HG03432 (cell line): ENCODE data around the gene UBA3.

Experiments
- ATAC-seq: cut with Tn5 transposase; IDR thresholded peaks from one replicate; pipeline ENCODE4 v1.9.1; 2021; ENCODE audit warnings: mild to moderate bottlenecking, moderate library complexity; ENCODE audit not compliant: unreplicated experiment

The UBA3 gene

DNA sequence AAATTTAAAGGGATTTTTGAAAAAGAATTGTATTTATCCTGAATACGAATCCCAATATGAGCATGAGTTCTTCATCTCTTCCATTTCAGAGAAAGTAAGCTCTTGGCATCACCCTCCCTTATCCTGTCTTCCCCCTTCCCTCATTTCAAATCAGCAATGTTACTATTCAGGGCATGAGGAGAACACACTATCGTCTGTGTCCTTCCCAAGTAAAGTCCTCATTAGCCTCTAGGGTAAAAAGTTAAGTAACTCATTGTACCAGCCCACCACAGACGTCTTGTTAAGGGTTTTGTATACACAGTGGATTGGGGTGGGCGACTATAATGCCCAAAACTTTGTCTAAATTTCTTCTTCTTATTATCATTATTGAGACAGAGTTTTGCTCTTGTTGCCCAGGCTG is 19.4 kb upstream of the UBA3 start:
- no peak for ATAC-seq

GRCh38 chr3:69097407-69098086 is 17.4 kb upstream of the UBA3 start:
- ATAC-seq: no peak

DNA sequence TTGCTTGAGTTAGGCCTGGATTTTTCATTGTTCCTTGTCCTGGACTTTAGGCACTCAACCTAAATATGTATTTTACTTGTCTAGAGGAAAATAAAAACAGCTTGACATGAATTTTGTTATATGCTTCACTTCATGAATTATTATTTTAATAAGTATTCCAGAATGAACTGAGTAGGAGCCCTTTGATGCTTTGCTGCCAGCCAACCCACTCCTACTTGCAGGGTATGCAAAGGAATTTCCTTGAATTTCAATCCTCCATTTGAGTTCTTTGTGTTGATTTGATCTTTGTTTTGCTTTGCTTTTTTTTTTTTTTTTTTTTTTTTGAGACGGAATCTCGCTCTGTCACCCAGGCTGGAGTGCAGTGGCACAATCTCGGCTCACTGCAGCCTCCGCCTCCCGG is 16.1 kb upstream of the UBA3 start:
- no peak for ATAC-seq

DNA sequence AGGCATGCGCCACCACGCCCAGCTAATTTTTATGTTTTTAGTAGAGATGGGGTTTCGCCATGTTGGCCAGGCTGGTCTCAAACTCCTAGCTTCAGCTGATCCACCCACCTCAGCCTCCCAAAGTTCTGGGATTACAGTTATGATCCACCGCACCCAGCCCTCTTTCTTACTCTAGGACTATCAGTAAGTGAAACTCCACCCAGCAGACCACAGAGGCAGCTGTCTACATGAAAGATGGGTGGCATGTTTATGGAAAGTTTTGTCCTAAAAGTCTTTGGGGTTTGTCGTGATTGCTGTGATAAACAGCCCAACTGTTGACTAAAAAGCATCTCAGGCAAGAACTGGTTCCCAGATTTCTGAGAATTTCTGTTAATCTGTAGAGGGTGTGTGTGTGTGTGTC is 15.5 kb upstream of the UBA3 start:
- ATAC-seq: no peak

DNA sequence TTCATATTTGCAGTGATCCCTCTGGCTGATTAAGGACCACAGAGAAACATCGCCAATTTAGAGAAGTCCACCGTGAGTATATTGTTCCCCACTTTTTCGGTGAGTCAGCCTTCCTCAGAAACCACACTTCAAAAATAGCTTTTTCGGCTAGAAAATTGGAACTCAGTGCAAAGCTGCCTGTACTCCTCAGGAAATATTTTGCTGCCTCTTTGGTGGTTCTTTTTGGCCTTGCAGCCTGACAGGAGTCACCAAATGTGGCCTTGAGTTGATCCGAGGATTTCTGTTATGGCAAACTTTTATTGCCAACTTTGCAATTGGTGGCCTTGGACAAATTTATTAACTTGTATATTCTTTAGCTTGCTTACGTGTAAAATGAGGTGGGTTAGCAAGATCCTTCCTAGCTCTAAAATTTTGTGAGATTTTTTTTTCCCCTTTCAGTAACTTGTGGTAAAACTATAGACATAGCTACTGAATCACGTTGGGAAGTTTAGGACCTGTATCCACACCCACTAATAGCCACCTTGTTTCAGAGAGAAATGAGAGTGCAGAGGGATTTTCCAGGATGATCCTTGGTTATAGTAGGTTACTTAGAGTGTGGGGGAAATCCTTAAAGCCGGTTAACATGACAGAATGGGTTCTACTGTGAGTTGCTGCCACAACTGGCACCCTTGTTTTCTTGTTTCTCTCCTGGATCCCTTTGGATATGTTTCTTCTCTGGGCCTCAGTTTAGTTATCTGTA is 14.5 kb upstream of the UBA3 start:
- no peak for ATAC-seq

- ATAC-seq: peak; percentile 81
These were observed 11.9 kb upstream of the UBA3 start for GRCh38 chr3:69092030-69092516.

GRCh38 chr3:69091389-69092029 is 11.3 kb upstream of the UBA3 start:
- ATAC-seq: no peak

- no peak for ATAC-seq
These were observed 9.9 kb upstream of the UBA3 start for GRCh38 chr3:69090021-69090420.

DNA sequence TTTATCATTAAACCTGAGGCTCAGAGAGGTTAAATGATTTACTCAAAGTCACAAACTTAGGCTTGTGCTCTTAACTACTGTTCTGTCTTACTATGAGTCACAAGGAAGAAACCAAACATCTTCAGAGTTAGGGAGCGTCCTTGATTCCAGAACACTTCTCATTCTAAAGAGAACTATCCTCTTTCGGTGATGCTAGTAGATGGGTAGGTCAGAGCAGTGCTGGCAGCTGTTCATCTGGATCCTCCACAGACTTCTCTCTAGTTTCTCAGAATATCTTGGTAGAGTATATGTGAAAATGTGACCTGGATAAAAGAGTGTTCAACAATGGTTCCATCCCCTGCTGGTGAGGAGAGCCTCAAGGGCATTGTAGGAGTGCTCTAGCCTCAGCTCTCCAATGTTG is 7.9 kb upstream of the UBA3 start:
- ATAC-seq: peak; percentile 25

DNA sequence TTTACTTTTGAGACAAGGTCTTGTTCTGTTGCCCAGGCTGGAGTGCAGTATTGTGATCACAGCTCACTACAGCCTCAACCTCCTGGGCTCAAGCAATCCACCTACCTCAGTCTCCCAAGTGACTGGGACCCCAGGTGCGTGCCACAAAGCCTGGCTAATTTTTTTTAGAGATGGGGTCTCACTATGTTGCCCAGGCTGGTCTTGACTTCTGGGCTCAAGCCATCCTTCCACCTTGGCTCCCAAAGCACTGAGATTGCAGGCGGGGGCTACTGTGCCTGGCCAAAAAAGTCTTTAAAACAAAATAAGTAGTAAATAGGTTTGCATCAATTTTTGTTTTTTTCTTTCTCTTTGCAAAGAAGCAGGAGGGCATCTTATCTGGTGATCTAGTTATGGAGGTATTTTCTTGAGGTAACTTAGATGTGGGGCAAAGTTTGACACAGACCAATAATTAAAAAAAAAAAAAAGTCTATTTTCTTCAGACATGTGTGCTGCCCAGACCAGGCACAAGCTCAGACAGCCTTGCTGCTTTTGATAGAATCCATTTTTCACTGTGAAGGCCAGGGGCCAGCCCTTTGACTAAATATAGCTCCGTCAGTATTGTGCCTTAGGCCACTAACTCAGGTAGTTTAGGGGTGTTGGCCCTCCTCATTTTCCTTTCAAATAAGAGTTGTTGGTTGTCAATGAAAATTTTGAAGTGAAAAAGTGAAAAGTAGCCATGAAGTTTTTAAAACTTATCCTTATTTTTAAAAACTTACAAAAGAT is 7.0 kb upstream of the UBA3 start:
- ATAC-seq: no peak

- no peak for ATAC-seq
These were observed 5.9 kb upstream of the UBA3 start for GRCh38 chr3:69085833-69086722.

DNA sequence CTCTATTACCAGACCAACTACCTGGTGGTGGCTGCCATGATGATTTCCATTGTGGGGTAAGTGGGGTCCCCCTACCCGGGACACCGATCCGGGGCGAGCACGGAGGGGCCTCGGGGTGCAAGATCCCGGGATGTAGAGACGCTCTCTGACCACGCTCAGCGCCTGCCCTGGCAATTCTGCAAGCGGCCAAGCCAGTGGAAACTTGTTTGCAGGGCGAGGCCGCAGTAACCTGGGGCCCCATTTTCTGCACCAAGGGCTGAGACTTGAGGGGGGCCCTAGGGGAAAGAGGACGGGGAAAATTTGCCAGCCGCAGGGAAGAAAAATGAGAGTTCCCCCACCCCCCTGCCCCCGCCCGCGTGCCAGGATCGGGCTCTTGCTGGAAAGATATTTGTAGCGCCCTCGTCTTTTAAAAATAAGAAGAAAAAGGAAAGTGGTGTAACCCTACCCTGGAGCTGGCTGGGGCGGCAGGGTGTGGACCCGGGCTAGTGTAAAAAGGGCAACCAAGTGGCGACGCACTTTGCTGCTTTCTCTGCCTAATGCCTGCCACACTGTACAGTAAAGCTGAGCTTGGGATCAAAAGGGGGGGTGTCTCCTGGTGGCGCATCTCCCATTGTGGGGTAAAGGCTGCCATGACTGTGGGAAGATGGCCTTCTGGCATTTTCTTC is 5.1 kb upstream of the UBA3 start:
- ATAC-seq: no peak

- ATAC-seq: peak; percentile 60
These were observed 4.4 kb upstream of the UBA3 start, which contains the start of gene ARL6IP5 for GRCh38 chr3:69084326-69085167. TSS of gene ARL6IP5 (plus strand) at chr3:69084937. CDS start at chr3:69085048, 111 bp downstream.

DNA sequence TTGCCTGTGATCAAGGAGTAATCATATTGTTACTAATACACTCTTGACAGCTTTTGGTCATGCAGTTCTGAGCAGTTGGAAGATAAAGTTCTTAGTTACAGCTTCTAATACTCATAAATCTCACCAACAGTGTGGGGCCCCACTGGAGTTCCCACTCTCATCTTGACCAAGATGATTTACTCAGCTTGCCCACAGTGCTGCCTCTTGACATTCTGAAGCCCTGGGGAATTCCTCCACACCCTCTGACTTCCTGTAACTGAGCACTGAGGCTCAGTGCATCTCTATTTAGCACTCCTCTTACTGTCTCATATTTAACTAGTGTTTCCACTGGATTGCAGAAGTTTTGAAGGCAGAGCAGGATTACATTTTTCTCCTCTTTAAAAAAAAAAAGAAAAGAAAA is 2.6 kb upstream of the UBA3 start:
- ATAC-seq: peak; percentile 62

DNA sequence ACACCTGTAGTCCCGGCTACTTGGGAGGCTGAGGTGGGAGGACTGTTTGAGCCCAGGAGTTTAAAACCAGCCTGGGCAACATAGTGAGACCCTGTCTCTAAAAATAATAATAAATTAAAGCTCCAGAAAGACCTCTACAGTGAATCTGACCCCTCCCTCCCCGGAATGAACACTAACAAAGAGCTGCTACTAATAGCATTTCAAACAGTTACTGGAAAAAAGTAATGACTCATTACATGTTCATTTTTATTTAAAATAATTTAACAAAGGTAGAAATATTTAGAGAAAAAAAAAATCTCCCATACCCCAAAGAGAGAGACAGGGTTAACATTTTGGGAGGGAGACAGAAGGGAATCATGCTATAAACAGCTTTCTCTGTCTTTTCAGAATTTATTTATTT is 2.2 kb upstream of the UBA3 start:
- no peak for ATAC-seq

GRCh38 chr3:69081583-69082262 is 1.6 kb upstream of the UBA3 start:
- peak; percentile 8 for ATAC-seq

- peak; percentile 15 for ATAC-seq
These were observed 651 bp downstream of the UBA3 start for GRCh38 chr3:69079269-69080159.
